Lower leg skin (tissue), 4 donors: ENCODE measurements around the gene FAM81B. TPM values are rescaled to one million over a fixed set of nuclear protein-coding genes. Genes with fewer than 3 reads are reported as not detected.

Experiments
- DNase-seq, 2 donors: peaks; one replicate each; pipeline ENCODE4 v3.0.0-alpha.2; 2019; ENCODE audit warnings: low spot score in 2 of 2
- H3K4me3 ChIP-seq: fragments of 200-600 bp; sonication (generic); 2 replicates; pipeline ENCODE4 v1.5.1; 2017; ENCODE audit warnings: mild to moderate bottlenecking, low read depth; ENCODE audit not compliant: poor library complexity, severe bottlenecking
- POLR2A ChIP-seq, 2 donors: fragments of 450-650 bp; IDR thresholded peaks; one replicate each; pipeline ENCODE4 v1.6.1; 2016 to 2017; ENCODE audit warnings: antibody characterized with exemption in 2 of 2, mild to moderate bottlenecking in 1 of 2, moderate library complexity in 1 of 2
- WGBS, 2 donors: methylation state at CpG; one replicate each; pipeline ENCODE4 v1.1.5; 2018; 5-methylcytosine and 5-hydroxymethylcytosine counted together
- intact Hi-C: fragments of 100-400 bp; cut with DNase I; formaldehyde crosslinking; loops from one replicate; pipeline ENCODE4 v1.15.0; 2023; ENCODE audit warnings: low total_unique reads
- total RNA-seq, 4 donors: library from RNA; depleted of rRNA; stranded (reverse); fragments of >200 nt; gene quantifications; one replicate each; pipeline ENCODE4 v1.1.0, GENCODE V29; 2016
- TF ChIP-seq, protein P1 (sequence below), 3 donors: fragments of 450-650 bp; IDR thresholded peaks; one replicate each; pipeline ENCODE4 v1.5.1; 2016; ENCODE audit warnings: antibody characterized with exemption in 3 of 3, mild to moderate bottlenecking in 3 of 3, moderate library complexity in 2 of 3

FAM81B gene
- total RNA-seq, 4 donors from 2014 or later: not detected

DNA sequence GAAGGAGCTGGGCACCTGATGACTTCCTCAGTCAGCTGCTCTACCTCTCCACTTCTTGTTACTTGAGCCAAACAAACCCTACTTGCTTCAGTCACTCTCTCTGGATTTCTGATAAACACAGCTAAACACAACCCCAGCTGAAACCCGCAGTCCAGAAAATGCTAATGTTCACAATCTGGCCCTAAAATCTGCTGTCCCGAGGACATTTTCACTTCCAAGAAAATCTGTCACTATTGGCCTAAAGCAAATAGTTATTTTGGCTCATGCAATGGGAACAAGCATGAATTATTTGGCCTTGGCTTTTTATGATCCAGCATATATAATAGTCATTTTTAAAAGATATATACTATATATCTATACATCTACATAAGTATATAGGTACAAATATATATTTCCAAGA lies 19.1 kb downstream of the FAM81B start:
- no peak for DNase-seq
- no peak overlapping the region for H3K4me3 ChIP-seq
- intact Hi-C loops: no loop called here
- TF ChIP-seq POLR2A (IDR thresholded peaks at IDR 0.05): no peak
- TF ChIP-seq, protein P1, sequence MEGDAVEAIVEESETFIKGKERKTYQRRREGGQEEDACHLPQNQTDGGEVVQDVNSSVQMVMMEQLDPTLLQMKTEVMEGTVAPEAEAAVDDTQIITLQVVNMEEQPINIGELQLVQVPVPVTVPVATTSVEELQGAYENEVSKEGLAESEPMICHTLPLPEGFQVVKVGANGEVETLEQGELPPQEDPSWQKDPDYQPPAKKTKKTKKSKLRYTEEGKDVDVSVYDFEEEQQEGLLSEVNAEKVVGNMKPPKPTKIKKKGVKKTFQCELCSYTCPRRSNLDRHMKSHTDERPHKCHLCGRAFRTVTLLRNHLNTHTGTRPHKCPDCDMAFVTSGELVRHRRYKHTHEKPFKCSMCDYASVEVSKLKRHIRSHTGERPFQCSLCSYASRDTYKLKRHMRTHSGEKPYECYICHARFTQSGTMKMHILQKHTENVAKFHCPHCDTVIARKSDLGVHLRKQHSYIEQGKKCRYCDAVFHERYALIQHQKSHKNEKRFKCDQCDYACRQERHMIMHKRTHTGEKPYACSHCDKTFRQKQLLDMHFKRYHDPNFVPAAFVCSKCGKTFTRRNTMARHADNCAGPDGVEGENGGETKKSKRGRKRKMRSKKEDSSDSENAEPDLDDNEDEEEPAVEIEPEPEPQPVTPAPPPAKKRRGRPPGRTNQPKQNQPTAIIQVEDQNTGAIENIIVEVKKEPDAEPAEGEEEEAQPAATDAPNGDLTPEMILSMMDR (IDR thresholded peaks at IDR 0.05): no peak
- 51 to 52% methylated on average over 2 of the region's 2 CpGs for WGBS, 2 donors

DNA sequence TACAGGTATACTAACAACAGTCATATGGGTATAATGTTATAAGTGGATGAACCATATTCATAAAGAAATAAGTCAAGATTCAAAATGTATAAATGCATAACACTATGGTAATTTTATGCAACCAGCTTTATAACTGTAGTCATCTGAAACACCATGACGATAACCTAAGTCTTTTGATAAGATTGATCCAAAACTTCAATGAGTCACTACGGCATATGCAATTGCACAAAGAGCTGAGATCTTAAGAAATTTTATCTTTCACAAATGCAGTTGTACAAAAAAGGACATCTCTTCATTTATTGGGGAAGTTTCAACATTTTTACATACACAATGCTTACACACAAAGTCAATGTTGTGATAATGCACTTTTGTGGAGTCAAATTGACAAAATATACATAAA lies 20.3 kb downstream of the FAM81B start:
- intact Hi-C loops: no loop called here
- no peak overlapping the region for H3K4me3 ChIP-seq
- DNase-seq: no peak
- WGBS, 2 donors: 85 to 88% methylated on average over 2 of the region's 2 CpGs
- no peak for TF ChIP-seq POLR2A (IDR thresholded peaks at IDR 0.05)
- TF ChIP-seq, protein P1 (IDR thresholded peaks at IDR 0.05): no peak

DNA sequence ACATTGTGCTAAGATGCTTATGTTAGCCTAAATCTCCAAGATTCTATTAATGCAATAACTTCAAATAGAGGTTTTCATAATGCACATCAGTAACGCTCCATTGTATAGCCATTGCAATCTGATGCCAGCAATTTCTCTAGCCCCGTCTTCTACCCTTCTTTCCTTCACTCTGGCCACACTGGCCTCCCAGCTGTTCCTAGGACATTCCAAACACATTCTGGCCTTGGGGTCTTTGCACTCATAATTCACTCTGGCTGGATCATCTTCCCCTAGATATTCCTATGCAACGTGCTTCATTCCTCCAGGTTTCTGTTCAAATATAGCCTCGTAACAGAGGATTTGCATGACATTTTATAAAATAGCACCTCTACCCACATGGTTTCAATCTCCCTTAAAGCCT lies 23.3 kb downstream of the FAM81B start:
- 73 to 76% methylated on average over 4 of the region's 4 CpGs for WGBS, 2 donors
- H3K4me3 ChIP-seq: no peak overlapping the region
- no peak for DNase-seq
- TF ChIP-seq, protein P1 (IDR thresholded peaks at IDR 0.05): no peak
- TF ChIP-seq POLR2A (IDR thresholded peaks at IDR 0.05): no peak
- intact Hi-C loops: no loop called here

DNA sequence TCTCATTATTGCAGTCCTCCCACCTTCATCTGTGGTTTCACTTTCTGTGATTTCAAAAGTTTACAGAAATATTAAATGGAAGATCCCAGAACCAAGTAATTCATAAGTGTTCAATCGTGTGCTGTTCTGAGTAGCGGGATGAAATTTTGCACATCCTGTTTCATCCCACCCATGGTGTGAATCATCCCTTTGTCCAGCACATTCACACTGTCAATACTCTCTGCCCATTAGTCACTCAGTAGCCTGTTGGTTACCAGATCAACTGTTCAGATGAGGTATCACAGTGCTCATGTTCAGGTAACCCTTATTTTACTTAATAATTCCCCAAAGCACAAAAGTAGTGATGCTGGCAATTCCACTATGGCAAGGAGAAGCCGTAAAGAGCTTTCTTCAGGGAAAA lies 26.8 kb downstream of the FAM81B start:
- TF ChIP-seq POLR2A (IDR thresholded peaks at IDR 0.05): no peak
- TF ChIP-seq, protein P1 (IDR thresholded peaks at IDR 0.05): no peak
- no peak for DNase-seq
- 86% methylated on average over 3 of the region's 3 CpGs for WGBS, 2 donors
- no peak overlapping the region for H3K4me3 ChIP-seq
- intact Hi-C loops: no loop called here

DNA sequence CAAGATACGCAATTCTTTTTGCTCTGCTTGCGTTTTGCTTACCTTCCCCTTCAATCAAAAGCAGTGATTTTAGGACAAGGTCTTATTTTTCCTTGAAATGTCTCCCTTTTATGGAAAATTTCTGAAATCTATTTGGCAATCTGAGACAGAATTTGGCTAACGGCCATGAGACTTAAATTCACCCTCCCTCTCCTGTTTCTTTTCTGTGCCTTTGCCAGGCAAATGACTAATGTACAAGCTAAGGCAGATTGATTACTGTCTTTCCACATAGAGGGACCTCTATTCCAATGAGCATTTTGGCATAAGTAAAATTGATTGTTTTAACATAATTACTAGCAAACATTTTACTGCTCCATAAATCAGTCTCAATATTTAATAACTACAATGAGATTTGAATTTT lies 31.7 kb downstream of the FAM81B start:
- 61 to 69% methylated on average over 3 of the region's 3 CpGs for WGBS, 2 donors
- H3K4me3 ChIP-seq: no peak overlapping the region
- intact Hi-C loops: no loop called here
- no peak for DNase-seq
- TF ChIP-seq, protein P1 (IDR thresholded peaks at IDR 0.05): no peak
- TF ChIP-seq POLR2A (IDR thresholded peaks at IDR 0.05): no peak

DNA sequence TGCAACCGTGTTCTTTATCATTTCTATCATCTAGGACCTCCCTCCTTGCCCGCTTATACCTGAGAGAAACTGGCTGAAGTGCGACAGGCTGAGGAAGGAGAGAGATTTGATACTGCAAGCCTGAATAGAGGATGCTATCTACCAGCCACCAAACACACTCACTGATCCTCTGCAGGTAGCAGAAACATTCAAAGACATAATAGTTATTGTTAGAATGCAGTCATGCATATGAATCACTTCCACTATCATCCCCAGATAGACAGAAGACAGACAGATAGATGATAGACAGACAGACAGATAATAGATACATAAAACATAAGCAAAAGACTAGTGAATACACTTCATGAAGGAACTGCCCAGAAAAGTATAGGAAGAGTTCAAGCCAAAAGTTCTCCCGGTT lies 32.9 kb downstream of the FAM81B start:
- WGBS, 2 donors: 91 to 100% methylated on average over 4 of the region's 4 CpGs
- no peak for TF ChIP-seq POLR2A (IDR thresholded peaks at IDR 0.05)
- TF ChIP-seq, protein P1 (IDR thresholded peaks at IDR 0.05): no peak
- no peak overlapping the region for H3K4me3 ChIP-seq
- DNase-seq: no peak
- intact Hi-C loops: no loop called here
